Measurements from ENCODE around the gene CCL16. TPM values are rescaled to one million over a fixed set of nuclear protein-coding genes. Genes with fewer than 3 reads are reported as not detected.

Gene CCL16
- total and polyA plus RNA-seq, 2 of the 4 experiments (the other 2 are of a cell fraction): not detected

GRCh38 chr17:35978346-35978745 lies 3.0 kb downstream of the CCL16 start:
- Histone ChIP-seq H3K9me3 (ENCODE audit: control insufficient read depth, insufficient read depth, low read length) (no peaks in the 10 kb centered on the region), H3K56ac (ENCODE audit: extremely low read depth, insufficient read depth, low read length) (no peak overlapping the region), H2AFZ (replicated peaks; ENCODE audit: low read length, poor library complexity) (no peak overlapping the region), H3K18ac (ENCODE audit: low read depth, low read length) (no peak overlapping the region), H3K4me2 (ENCODE audit: low read depth, low read length) (no peak overlapping the region), H3K4ac (ENCODE audit: low read depth, low read length) (no peak overlapping the region), H3K4me1 (ENCODE audit: control insufficient read depth, insufficient read depth, low read length) (peaks cover 5% of the 10 kb centered on the region), H3K9ac (ENCODE audit: low read depth, low read length) (no peak overlapping the region), H2BK15ac (ENCODE audit: low read depth, low read length) (no peak overlapping the region), H3K36me3 (ENCODE audit: control insufficient read depth, insufficient read depth, low read length) (no peaks in the 10 kb centered on the region), H3K4me3 (ENCODE audit: insufficient read depth, low read depth, low read length) (no peak overlapping the region), H2AK5ac (ENCODE audit: low read depth, low read length) (no peak overlapping the region), H3K27me3 (ENCODE audit: control insufficient read depth, insufficient read depth, low read length) (no peaks in the 10 kb centered on the region; the same call in 1 of the 2 replicates), H3K23ac (ENCODE audit: low read depth, low read length) (no peak overlapping the region), H2BK120ac (ENCODE audit: low read depth, low read length) (no peak overlapping the region), H2BK5ac (ENCODE audit: low read depth, low read length, poor library complexity, severe bottlenecking) (no peak overlapping the region), H4K8ac (ENCODE audit: low read depth in 2 of 2, low read length in 2 of 2) (no peak overlapping the region), H3K27ac (ENCODE audit: insufficient read depth, low read length) (no peak overlapping the region), H3K14ac (replicated peaks; ENCODE audit: low read depth, low read length) (no peak overlapping the region), H4K20me1 (ENCODE audit: insufficient read depth, low read length) (no peaks in the 10 kb centered on the region), H2BK20ac (ENCODE audit: low read depth, low read length) (no peak overlapping the region), H4K91ac (ENCODE audit: insufficient read depth, low read depth, low read length) (no peak overlapping the region), H3K79me1 (ENCODE audit: low read depth in 1 of 2, low read length in 2 of 2) (no peaks in the 10 kb centered on the region), H2AK9ac (replicated peaks; ENCODE audit: low read depth, low read length, poor library complexity) (no peak overlapping the region), H4K5ac (ENCODE audit: low read depth, low read length) (no peak overlapping the region), H3K9me1 (ENCODE audit: insufficient read depth, low read length) (no peaks in the 10 kb centered on the region; the same call in 1 of the 2 replicates)
- no CpG with 5 or more reads among the region's 3 CpGs for WGBS, 2 experiments (ENCODE audit: extremely low coverage in 2 of 2, insufficient read length in 1 of 2)
- POLR2A ChIA-PET (ENCODE audit: unreplicated experiment): no interaction called here
- CTCF ChIA-PET: interaction anchor here (0.7 to 0.9 kb wide), 2 partner anchors 28 to 94 kb away, joined by 3 read pairs; no protein-coding TSS in a partner anchor
- no TSS peak for BruUV-seq (replicated peaks)
- intact Hi-C loops (cut with micrococcal nuclease): no loop called here
- TF ChIP-seq BHLHE40 (IDR thresholded peaks at IDR 0.05; ENCODE audit: low read depth, low read length): no peak
- TF ChIP-seq MAZ (IDR thresholded peaks at IDR 0.05; ENCODE audit: borderline replicate concordance, low read depth, low read length): no peak
- no peak for TF ChIP-seq CHD1 (IDR thresholded peaks at IDR 0.05; ENCODE audit: low read depth, low read length)
- TF ChIP-seq RAD21 (IDR thresholded peaks at IDR 0.05; ENCODE audit: low read length): no peak
- no peak for TF ChIP-seq RFX5 (IDR thresholded peaks at IDR 0.05; ENCODE audit: low read depth, low read length)
- TF ChIP-seq FOS (IDR thresholded peaks at IDR 0.05; ENCODE audit: low read depth, low read length): no peak
- no peak for TF ChIP-seq NFE2L2 (IDR thresholded peaks at IDR 0.05; ENCODE audit: low read depth, low read length)
- no peak for TF ChIP-seq SMC3 (IDR thresholded peaks at IDR 0.05; ENCODE audit: low read depth, low read length)
- TF ChIP-seq MAFK (IDR thresholded peaks at IDR 0.05; ENCODE audit: low read depth, low read length): no peak
- TF ChIP-seq CEBPB (IDR thresholded peaks at IDR 0.05; ENCODE audit: low read depth, low read length): no peak
- TF ChIP-seq RCOR1 (IDR thresholded peaks at IDR 0.05; ENCODE audit: insufficient replicate concordance, low read length): no peak
- TF ChIP-seq, protein P1, sequence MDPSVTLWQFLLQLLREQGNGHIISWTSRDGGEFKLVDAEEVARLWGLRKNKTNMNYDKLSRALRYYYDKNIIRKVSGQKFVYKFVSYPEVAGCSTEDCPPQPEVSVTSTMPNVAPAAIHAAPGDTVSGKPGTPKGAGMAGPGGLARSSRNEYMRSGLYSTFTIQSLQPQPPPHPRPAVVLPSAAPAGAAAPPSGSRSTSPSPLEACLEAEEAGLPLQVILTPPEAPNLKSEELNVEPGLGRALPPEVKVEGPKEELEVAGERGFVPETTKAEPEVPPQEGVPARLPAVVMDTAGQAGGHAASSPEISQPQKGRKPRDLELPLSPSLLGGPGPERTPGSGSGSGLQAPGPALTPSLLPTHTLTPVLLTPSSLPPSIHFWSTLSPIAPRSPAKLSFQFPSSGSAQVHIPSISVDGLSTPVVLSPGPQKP (IDR thresholded peaks at IDR 0.05; ENCODE audit: borderline replicate concordance, low read depth, low read length): no peak
- TF ChIP-seq, protein P2, sequence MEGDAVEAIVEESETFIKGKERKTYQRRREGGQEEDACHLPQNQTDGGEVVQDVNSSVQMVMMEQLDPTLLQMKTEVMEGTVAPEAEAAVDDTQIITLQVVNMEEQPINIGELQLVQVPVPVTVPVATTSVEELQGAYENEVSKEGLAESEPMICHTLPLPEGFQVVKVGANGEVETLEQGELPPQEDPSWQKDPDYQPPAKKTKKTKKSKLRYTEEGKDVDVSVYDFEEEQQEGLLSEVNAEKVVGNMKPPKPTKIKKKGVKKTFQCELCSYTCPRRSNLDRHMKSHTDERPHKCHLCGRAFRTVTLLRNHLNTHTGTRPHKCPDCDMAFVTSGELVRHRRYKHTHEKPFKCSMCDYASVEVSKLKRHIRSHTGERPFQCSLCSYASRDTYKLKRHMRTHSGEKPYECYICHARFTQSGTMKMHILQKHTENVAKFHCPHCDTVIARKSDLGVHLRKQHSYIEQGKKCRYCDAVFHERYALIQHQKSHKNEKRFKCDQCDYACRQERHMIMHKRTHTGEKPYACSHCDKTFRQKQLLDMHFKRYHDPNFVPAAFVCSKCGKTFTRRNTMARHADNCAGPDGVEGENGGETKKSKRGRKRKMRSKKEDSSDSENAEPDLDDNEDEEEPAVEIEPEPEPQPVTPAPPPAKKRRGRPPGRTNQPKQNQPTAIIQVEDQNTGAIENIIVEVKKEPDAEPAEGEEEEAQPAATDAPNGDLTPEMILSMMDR (conservative IDR thresholded peaks at IDR 0.05; ENCODE audit: low read depth, low read length): no peak
- no peak for TF ChIP-seq POLR2A (IDR thresholded peaks at IDR 0.05; ENCODE audit: low read depth, low read length)
- no peak for TF ChIP-seq MXI1 (IDR thresholded peaks at IDR 0.05; ENCODE audit: borderline replicate concordance, low read depth, low read length)
- in situ Hi-C loops (cut with MboI; ENCODE audit: low sequenced_read_pairs): no loop called here
- ATAC-seq (ENCODE audit: low read depth) (no peak), DNase-seq (no peak)
- dilution Hi-C loops (cut with HindIII; ENCODE audit: low sequenced_read_pairs, unreplicated experiment): no loop called here
